Panc1 (cell line): Measurements from ENCODE around the gene ADGRL3. TPM values are rescaled to one million over a fixed set of nuclear protein-coding genes. Genes with fewer than 3 reads are reported as not detected.

Source experiments
- ATAC-seq: fragments of 200-7000 bp; cut with Tn5 transposase; 2 replicates; pipeline ENCODE4 v1.9.1; 2020; ENCODE audit warnings: mild to moderate bottlenecking, moderate library complexity
- BruUV-seq: library from RNA; stranded (reverse); fragments of 400-500 nt; replicated peaks from 2 replicates; lab custom pipeline; 2021; lab: Mats Ljungman, UMichigan
- CTCF ChIA-PET: fragments of 300-600 bp; sonication (Branson Sonifier 250); formaldehyde crosslinking; loops from one replicate; lab custom pipeline; 2022; ENCODE audit warnings: antibody characterized with exemption; lab: Charles Lee
- POLR2A ChIA-PET: fragments of 300-600 bp; sonication (Branson Sonifier 250); formaldehyde crosslinking; loops from one replicate; lab custom pipeline; 2022; ENCODE audit warnings: antibody characterized with exemption; lab: Charles Lee
- DNase-seq: peaks from one replicate; pipeline ENCODE4 v3.0.0-alpha.2; 2010; ENCODE audit warnings: low read depth, low spot score
- H3K27ac ChIP-seq: 2 replicates; pipeline ENCODE4 v1.5.1; 2011; ENCODE audit warnings: mild to moderate bottlenecking, low read length, inconsistent platforms
- H3K27me3 ChIP-seq: fragments of 200-500 bp; sonication (Bioruptor generic); 2 replicates; pipeline ENCODE4 v1.6.0; 2014; ENCODE audit warnings: low read length, inconsistent platforms; ENCODE audit not compliant: control insufficient read depth, insufficient read depth
- H3K36me3 ChIP-seq: fragments of 200-500 bp; sonication (Bioruptor generic); 2 replicates; pipeline ENCODE4 v1.5.1; 2014; ENCODE audit warnings: inconsistent platforms, mild to moderate bottlenecking, low read length, moderate library complexity; ENCODE audit not compliant: control insufficient read depth, insufficient read depth
- H3K4me1 ChIP-seq: 2 replicates; pipeline ENCODE4 v1.5.1; 2011; ENCODE audit warnings: inconsistent platforms, mild to moderate bottlenecking, low read length, moderate library complexity; ENCODE audit not compliant: control insufficient read depth, insufficient read depth
- H3K4me3 ChIP-seq, 2 experiments: 2 replicates each; pipeline ENCODE4 v1.5.1; 2011 to 2012; ENCODE audit warnings: low read depth in 2 of 2, low read length in 2 of 2, mild to moderate bottlenecking in 2 of 2, inconsistent platforms in 1 of 2, moderate library complexity in 1 of 2
- H3K9me3 ChIP-seq: fragments of 200-500 bp; sonication (Bioruptor generic); 2 replicates; pipeline ENCODE4 v1.5.1; 2014; ENCODE audit warnings: low read depth, mild to moderate bottlenecking, inconsistent platforms, low read length, moderate library complexity; ENCODE audit not compliant: control insufficient read depth, insufficient read depth
- POLR2AphosphoS5 ChIP-seq: IDR thresholded peaks from 2 replicates; pipeline ENCODE4 v1.6.1; 2012; ENCODE audit warnings: mild to moderate bottlenecking, low read depth, low read length, moderate library complexity
- SIN3A ChIP-seq: IDR thresholded peaks from 2 replicates; pipeline ENCODE4 v1.6.1; 2012; ENCODE audit warnings: low read depth, mild to moderate bottlenecking, low read length, moderate library complexity, borderline replicate concordance; ENCODE audit not compliant: insufficient read depth
- TCF7L2 ChIP-seq: IDR thresholded peaks from 2 replicates; pipeline ENCODE4 v1.6.1; 2011; ENCODE audit warnings: mild to moderate bottlenecking, low read depth, low read length, inconsistent platforms
- in situ Hi-C: cut with HindIII; loops from 2 replicates; pipeline ENCODE4 v1.10.0; 2016; ENCODE audit warnings: low sequenced_read_pairs, low pct_unique_long_range_greater_than_20kb
- intact Hi-C: fragments of 100-400 bp; cut with micrococcal nuclease; formaldehyde crosslinking; loops from one replicate; pipeline ENCODE4 v1.10.0; 2022; ENCODE audit not compliant: unreplicated experiment
- total RNA-seq: library from RNA; stranded (reverse); gene quantifications from one replicate; pipeline ENCODE4 v1.2.1, GENCODE V29; 2021; ENCODE audit not compliant: unreplicated experiment
- TF ChIP-seq, protein P1 (sequence below), 2 experiments: IDR thresholded peaks; 2 replicates each; pipeline ENCODE4 v1.6.1; 2011 to 2012; ENCODE audit warnings: low read depth in 2 of 2, control low read depth in 1 of 2, low read length in 1 of 2, mild to moderate bottlenecking in 1 of 2, moderate library complexity in 1 of 2; ENCODE audit not compliant: insufficient read depth in 1 of 2
- TF ChIP-seq, protein P2 (sequence below): fragments of 450-650 bp; IDR thresholded peaks from 2 replicates; pipeline ENCODE4 v1.5.1; 2017; ENCODE audit warnings: mild to moderate bottlenecking

ADGRL3 gene
- total RNA-seq, 1 experiment from 2014 or later = 0.23 TPM

DNA sequence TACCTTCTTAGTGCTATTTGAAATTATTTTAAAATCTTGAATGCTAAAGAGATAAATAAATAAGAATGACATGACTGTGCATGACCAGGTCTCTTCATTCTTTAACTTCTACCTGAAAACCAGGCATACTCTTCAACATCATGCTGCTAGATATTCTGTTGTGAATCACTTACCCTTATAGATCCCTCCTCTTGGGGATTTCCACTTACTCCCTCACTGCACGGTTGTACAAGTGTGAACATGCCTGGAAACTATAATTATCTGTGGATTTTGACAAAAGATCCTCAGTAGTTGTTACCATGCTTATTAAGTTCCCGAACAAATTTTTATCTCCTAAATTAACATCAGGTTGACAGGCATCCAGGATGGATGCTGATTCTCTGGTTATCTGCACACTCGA is 54.3 kb downstream of the ADGRL3 start:
- ATAC-seq (no peak), DNase-seq (no peak)
- Histone ChIP-seq H3K27me3 (no peaks in the 10 kb centered on the region), H3K9me3 (no peaks in the 10 kb centered on the region), H3K4me3 (no peak overlapping the region), H3K36me3 (no peaks in the 10 kb centered on the region), H3K27ac (no peak overlapping the region), H3K4me1 (no peaks in the 10 kb centered on the region)
- no TSS peak for BruUV-seq
- POLR2A ChIA-PET = no interaction called here
- TF ChIP-seq, protein P1, sequence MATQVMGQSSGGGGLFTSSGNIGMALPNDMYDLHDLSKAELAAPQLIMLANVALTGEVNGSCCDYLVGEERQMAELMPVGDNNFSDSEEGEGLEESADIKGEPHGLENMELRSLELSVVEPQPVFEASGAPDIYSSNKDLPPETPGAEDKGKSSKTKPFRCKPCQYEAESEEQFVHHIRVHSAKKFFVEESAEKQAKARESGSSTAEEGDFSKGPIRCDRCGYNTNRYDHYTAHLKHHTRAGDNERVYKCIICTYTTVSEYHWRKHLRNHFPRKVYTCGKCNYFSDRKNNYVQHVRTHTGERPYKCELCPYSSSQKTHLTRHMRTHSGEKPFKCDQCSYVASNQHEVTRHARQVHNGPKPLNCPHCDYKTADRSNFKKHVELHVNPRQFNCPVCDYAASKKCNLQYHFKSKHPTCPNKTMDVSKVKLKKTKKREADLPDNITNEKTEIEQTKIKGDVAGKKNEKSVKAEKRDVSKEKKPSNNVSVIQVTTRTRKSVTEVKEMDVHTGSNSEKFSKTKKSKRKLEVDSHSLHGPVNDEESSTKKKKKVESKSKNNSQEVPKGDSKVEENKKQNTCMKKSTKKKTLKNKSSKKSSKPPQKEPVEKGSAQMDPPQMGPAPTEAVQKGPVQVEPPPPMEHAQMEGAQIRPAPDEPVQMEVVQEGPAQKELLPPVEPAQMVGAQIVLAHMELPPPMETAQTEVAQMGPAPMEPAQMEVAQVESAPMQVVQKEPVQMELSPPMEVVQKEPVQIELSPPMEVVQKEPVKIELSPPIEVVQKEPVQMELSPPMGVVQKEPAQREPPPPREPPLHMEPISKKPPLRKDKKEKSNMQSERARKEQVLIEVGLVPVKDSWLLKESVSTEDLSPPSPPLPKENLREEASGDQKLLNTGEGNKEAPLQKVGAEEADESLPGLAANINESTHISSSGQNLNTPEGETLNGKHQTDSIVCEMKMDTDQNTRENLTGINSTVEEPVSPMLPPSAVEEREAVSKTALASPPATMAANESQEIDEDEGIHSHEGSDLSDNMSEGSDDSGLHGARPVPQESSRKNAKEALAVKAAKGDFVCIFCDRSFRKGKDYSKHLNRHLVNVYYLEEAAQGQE (IDR thresholded peaks at IDR 0.05; ENCODE audit: insufficient read depth in 1 of 2, low read depth in 2 of 2, low read length in 1 of 2) = no peak
- TF ChIP-seq SIN3A (no peak), TCF7L2 (no peak), POLR2AphosphoS5 (no peak)
- TF ChIP-seq, protein P2, sequence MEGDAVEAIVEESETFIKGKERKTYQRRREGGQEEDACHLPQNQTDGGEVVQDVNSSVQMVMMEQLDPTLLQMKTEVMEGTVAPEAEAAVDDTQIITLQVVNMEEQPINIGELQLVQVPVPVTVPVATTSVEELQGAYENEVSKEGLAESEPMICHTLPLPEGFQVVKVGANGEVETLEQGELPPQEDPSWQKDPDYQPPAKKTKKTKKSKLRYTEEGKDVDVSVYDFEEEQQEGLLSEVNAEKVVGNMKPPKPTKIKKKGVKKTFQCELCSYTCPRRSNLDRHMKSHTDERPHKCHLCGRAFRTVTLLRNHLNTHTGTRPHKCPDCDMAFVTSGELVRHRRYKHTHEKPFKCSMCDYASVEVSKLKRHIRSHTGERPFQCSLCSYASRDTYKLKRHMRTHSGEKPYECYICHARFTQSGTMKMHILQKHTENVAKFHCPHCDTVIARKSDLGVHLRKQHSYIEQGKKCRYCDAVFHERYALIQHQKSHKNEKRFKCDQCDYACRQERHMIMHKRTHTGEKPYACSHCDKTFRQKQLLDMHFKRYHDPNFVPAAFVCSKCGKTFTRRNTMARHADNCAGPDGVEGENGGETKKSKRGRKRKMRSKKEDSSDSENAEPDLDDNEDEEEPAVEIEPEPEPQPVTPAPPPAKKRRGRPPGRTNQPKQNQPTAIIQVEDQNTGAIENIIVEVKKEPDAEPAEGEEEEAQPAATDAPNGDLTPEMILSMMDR = no peak
- intact Hi-C loops = no loop called here
- in situ Hi-C loops = no loop called here
- CTCF ChIA-PET = no interaction called here

DNA sequence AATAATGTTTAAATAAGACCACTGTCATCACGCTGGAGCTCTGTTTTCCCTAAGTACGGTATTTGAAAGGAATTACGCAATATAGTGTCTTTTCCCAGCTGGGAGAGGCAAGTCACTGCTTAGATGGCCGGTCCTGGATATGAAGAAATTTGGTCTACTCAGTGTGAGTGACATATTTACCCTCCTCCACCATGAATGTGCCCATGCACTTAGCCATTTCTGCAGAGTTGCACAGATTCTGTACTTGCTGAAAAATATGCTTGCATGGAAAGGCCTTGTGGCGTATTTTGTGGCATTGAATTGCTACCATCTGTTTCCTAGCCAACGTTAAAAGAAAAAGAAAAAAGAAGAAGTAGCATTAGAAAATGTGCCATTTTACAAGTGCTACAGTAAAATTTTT is 73.1 kb downstream of the ADGRL3 start:
- TF ChIP-seq, protein P1 (IDR thresholded peaks at IDR 0.05; ENCODE audit: insufficient read depth in 1 of 2, low read depth in 2 of 2, low read length in 1 of 2) = no peak
- TF ChIP-seq SIN3A (no peak), TCF7L2 (no peak), POLR2AphosphoS5 (no peak)
- TF ChIP-seq, protein P2 = no peak
- CTCF ChIA-PET = no interaction called here
- no peak for DNase-seq
- no TSS peak for BruUV-seq
- Histone ChIP-seq H3K4me1 (no peaks in the 10 kb centered on the region), H3K9me3 (no peaks in the 10 kb centered on the region), H3K27ac (no peak overlapping the region), H3K27me3 (no peaks in the 10 kb centered on the region), H3K4me3 (no peak overlapping the region), H3K36me3 (no peaks in the 10 kb centered on the region)
- intact Hi-C loops (no loop called here), in situ Hi-C loops (no loop called here)
- POLR2A ChIA-PET = no interaction called here
- no peak for ATAC-seq
